ENCODE results near the gene ZSWIM3.
"Not testable (repeated sequence)": the region's sequence is repeated elsewhere in the genome, so short reads cannot be mapped to it uniquely, and the experiment has no call there.

The ZSWIM3 gene

DNA sequence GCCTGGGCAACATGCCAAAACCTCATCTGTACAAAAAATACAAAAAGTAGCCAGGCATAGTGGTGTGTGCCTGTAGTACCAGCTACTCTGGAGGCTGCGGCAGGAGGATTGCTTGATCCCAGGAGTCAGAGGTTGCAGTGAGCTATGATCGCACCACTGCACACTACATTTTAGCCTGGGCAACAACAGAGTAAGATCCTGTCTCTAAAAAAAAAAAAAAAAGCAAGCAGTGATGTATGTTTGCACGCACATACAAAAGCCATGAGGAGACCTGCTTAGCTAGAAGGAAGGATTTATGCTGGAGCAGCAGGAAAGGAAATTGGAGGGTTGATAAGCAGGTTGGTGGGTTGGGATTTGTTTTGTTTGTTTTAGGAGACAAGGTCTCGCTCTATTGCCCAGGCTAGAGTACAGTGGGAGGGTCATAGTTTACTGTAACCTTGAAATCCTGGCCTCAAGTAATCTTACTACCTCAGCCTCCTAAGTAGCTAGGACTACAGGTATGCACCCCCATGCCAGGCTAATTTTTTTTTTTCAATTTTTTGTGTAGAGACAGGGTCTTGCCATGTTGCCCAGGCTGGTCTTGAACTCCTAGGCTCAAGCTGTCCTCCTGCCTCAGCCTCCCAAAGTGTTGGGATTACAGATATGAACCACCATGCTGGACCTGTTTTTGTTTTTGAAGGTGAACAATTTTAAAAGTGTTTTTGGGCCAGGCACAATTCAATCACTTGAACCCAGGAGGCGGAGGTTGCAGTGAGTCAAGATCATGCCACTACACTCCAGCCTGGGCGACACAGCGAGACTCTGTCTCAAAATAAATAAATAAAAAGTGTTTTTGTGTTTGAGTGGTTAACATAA is 4.0 kb downstream of the ZSWIM3 start:
- H3K4me3 ChIP-seq (ENCODE audit: extremely low read depth, insufficient read depth, low read length, poor library complexity, severe bottlenecking): no peak overlapping the region
- no peaks in the 10 kb centered on the region for H3K9me3 ChIP-seq (ENCODE audit: control insufficient read depth, low read length)
- peaks cover 3% of the 10 kb centered on the region for H3K4me1 ChIP-seq (ENCODE audit: control insufficient read depth, insufficient read depth, low read length, poor library complexity, severe bottlenecking)
- H3K36me3 ChIP-seq (ENCODE audit: control insufficient read depth, insufficient read depth, low read length): no peaks in the 10 kb centered on the region
- 88 to 100% methylated on average over 2 of the region's 7 CpGs for WGBS, 2 experiments (ENCODE audit: insufficient coverage in 2 of 2)
- no peak overlapping the region for H3K27ac ChIP-seq (ENCODE audit: low read depth, low read length, severe bottlenecking)

GRCh38 chr20:45863543-45864470 is 6.4 kb downstream of the ZSWIM3 start:
- 93% methylated on average over 4 to 6 of the region's 7 CpGs for WGBS, 2 experiments (ENCODE audit: insufficient coverage in 2 of 2)
- Histone ChIP-seq H3K4me1 (ENCODE audit: control insufficient read depth, insufficient read depth, low read length, poor library complexity, severe bottlenecking) (no peaks in the 10 kb centered on the region), H3K4me3 (ENCODE audit: extremely low read depth, insufficient read depth, low read length, poor library complexity, severe bottlenecking) (no peak overlapping the region), H3K27ac (ENCODE audit: low read depth, low read length, severe bottlenecking) (no peak overlapping the region), H3K36me3 (ENCODE audit: control insufficient read depth, insufficient read depth, low read length) (no peaks in the 10 kb centered on the region), H3K9me3 (ENCODE audit: control insufficient read depth, low read length) (no peaks in the 10 kb centered on the region)

GRCh38 chr20:45866454-45866853 is 9.0 kb downstream of the ZSWIM3 start:
- Histone ChIP-seq H3K9me3 (ENCODE audit: control insufficient read depth, low read length) (no peaks in the 10 kb centered on the region), H3K4me1 (ENCODE audit: control insufficient read depth, insufficient read depth, low read length, poor library complexity, severe bottlenecking) (no peaks in the 10 kb centered on the region), H3K36me3 (ENCODE audit: control insufficient read depth, insufficient read depth, low read length) (no peaks in the 10 kb centered on the region), H3K27ac (ENCODE audit: low read depth, low read length, severe bottlenecking) (no peak overlapping the region), H3K4me3 (ENCODE audit: extremely low read depth, insufficient read depth, low read length, poor library complexity, severe bottlenecking) (no peak overlapping the region)
- 90 to 100% methylated on average over 1 to 5 of the region's 5 CpGs for WGBS, 2 experiments (ENCODE audit: insufficient coverage in 2 of 2)

GRCh38 chr20:45867136-45867818 is 9.9 kb downstream of the ZSWIM3 start:
- H3K27ac ChIP-seq (ENCODE audit: low read depth, low read length, severe bottlenecking): no peak overlapping the region
- no peak overlapping the region for H3K4me3 ChIP-seq (ENCODE audit: extremely low read depth, insufficient read depth, low read length, poor library complexity, severe bottlenecking)
- WGBS, 2 experiments (ENCODE audit: insufficient coverage in 2 of 2): 87 to 100% methylated on average over 2 of the region's 6 CpGs
- H3K9me3 ChIP-seq (ENCODE audit: control insufficient read depth, low read length): no peaks in the 10 kb centered on the region
- no peaks in the 10 kb centered on the region for H3K36me3 ChIP-seq (ENCODE audit: control insufficient read depth, insufficient read depth, low read length)
- H3K4me1 ChIP-seq (ENCODE audit: control insufficient read depth, insufficient read depth, low read length, poor library complexity, severe bottlenecking): no peaks in the 10 kb centered on the region

- H3K9me3 ChIP-seq (ENCODE audit: control insufficient read depth, low read length): no peaks in the 10 kb centered on the region
- no peaks in the 10 kb centered on the region for H3K36me3 ChIP-seq (ENCODE audit: control insufficient read depth, insufficient read depth, low read length)
- H3K27ac ChIP-seq (ENCODE audit: low read depth, low read length, severe bottlenecking): no peak overlapping the region
- no peaks in the 10 kb centered on the region for H3K4me1 ChIP-seq (ENCODE audit: control insufficient read depth, insufficient read depth, low read length, poor library complexity, severe bottlenecking)
- H3K4me3 ChIP-seq (ENCODE audit: extremely low read depth, insufficient read depth, low read length, poor library complexity, severe bottlenecking): no peak overlapping the region
These were observed 10.4 kb downstream of the ZSWIM3 start for GRCh38 chr20:45867819-45868176.

- H3K27ac ChIP-seq (ENCODE audit: low read depth, low read length, severe bottlenecking): no peak overlapping the region
- H3K4me1 ChIP-seq (ENCODE audit: control insufficient read depth, insufficient read depth, low read length, poor library complexity, severe bottlenecking): no peaks in the 10 kb centered on the region
- H3K4me3 ChIP-seq (ENCODE audit: extremely low read depth, insufficient read depth, low read length, poor library complexity, severe bottlenecking): no peak overlapping the region
- H3K9me3 ChIP-seq (ENCODE audit: control insufficient read depth, low read length): no peaks in the 10 kb centered on the region
- H3K36me3 ChIP-seq (ENCODE audit: control insufficient read depth, insufficient read depth, low read length): peaks cover 12% of the 10 kb centered on the region
- WGBS, 2 experiments (ENCODE audit: insufficient coverage in 2 of 2): 86 to 100% methylated on average over 1 to 2 of the region's 4 CpGs
These were observed 15.2 kb downstream of the ZSWIM3 start for GRCh38 chr20:45872626-45873025.

GRCh38 chr20:45873409-45874103 is 16.1 kb downstream of the ZSWIM3 start:
- peaks cover 16% of the 10 kb centered on the region for H3K36me3 ChIP-seq (ENCODE audit: control insufficient read depth, insufficient read depth, low read length)
- no peaks in the 10 kb centered on the region for H3K9me3 ChIP-seq (ENCODE audit: control insufficient read depth, low read length)
- no peak overlapping the region for H3K27ac ChIP-seq (ENCODE audit: low read depth, low read length, severe bottlenecking)
- 88% methylated on average over 1 of the region's 1 CpG; no CpG with 5 or more reads in 1 of the 2 experiments for WGBS, 2 experiments (ENCODE audit: insufficient coverage in 2 of 2)
- H3K4me1 ChIP-seq (ENCODE audit: control insufficient read depth, insufficient read depth, low read length, poor library complexity, severe bottlenecking): no peaks in the 10 kb centered on the region
- no peak overlapping the region for H3K4me3 ChIP-seq (ENCODE audit: extremely low read depth, insufficient read depth, low read length, poor library complexity, severe bottlenecking)

DNA sequence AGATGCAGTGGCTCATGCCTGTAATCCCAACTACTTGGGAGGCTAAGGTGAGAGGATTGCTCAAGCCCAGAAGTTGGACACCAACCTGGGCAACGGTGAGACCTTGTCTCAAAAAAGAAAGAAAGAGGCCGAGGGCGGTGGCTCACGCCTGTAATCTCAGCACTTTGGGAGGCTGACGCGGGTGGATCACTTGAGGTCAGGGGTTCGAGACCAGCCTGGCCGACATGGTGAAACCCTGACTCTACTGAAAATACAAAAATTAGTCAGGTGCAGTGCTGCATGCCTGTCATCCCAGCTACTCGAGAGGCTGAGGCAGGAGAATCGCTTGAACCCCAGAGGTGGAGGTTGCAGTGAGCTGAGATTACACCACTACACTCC is 16.7 kb downstream of the ZSWIM3 start:
- H3K9me3 ChIP-seq (ENCODE audit: control insufficient read depth, low read length); H3K27ac ChIP-seq (ENCODE audit: low read depth, low read length, severe bottlenecking); H3K4me3 ChIP-seq (ENCODE audit: extremely low read depth, insufficient read depth, low read length, poor library complexity, severe bottlenecking); H3K4me1 ChIP-seq (ENCODE audit: control insufficient read depth, insufficient read depth, low read length, poor library complexity, severe bottlenecking): not testable (repeated sequence)
- H3K36me3 ChIP-seq (ENCODE audit: control insufficient read depth, insufficient read depth, low read length): peaks cover 16% of the 10 kb centered on the region
- 95% methylated on average over 10 of the region's 10 CpGs for WGBS, 2 experiments (ENCODE audit: insufficient coverage in 2 of 2)

DNA sequence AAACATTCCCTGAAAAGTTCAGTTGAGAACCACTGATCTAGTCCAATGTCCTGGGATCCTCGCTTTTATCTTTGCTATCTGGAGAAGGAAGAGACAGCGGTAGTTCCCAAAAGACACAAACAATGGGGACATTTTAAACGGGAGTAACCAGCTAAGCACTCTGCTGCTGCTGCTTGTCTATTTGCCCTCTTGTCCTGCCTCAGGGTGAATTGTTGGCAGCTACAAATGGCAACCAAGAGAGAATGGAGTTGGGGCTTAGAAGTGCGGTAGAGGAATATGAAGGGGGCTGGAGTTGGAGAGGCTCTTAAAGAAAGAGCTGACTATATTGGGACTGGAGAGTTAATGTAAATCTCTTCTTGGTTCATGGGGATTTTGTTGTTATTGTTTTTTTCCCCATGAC is 17.2 kb downstream of the ZSWIM3 start:
- Histone ChIP-seq H3K36me3 (ENCODE audit: control insufficient read depth, insufficient read depth, low read length) (peaks cover 16% of the 10 kb centered on the region), H3K4me3 (ENCODE audit: extremely low read depth, insufficient read depth, low read length, poor library complexity, severe bottlenecking) (no peak overlapping the region), H3K9me3 (ENCODE audit: control insufficient read depth, low read length) (no peaks in the 10 kb centered on the region), H3K4me1 (ENCODE audit: control insufficient read depth, insufficient read depth, low read length, poor library complexity, severe bottlenecking) (no peaks in the 10 kb centered on the region), H3K27ac (ENCODE audit: low read depth, low read length, severe bottlenecking) (no peak overlapping the region)
- WGBS, 2 experiments (ENCODE audit: insufficient coverage in 2 of 2): 89 to 94% methylated on average over 3 to 4 of the region's 4 CpGs

DNA sequence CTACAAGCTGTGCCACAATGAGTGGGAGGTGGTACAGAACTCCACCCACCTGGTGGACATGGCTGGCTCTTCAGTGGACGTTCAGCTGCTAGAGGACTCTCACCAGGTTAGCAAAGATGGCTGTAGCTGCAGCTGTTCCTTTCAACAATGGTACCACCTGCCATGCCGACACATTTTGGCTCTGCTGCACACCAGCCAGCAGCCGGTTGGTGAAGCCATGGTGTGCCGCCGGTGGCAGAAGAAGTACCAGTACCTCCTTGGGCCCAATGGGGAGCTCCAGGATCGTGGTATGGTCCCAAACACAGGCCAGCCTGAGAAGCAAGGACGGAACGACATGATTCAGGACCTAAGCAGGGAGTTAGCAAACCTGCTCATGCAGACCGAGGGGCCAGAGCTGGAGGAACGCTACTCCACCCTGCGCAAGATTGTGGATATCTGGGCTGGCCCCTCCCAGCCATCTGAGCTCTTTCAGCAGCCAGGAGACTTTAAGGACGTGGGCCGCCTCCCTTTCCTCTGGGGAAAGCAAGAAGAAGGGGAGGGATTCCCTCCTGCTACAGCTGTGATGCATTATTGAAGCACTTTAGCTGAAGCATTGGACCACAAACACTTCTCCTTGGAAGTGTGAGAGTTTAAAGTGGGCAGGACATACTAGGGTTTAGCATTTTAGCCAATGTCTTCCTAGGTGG is 20.8 kb downstream of the ZSWIM3 start:
- Histone ChIP-seq H3K36me3 (ENCODE audit: control insufficient read depth, insufficient read depth, low read length) (peaks cover 30% of the 10 kb centered on the region), H3K27ac (ENCODE audit: low read depth, low read length, severe bottlenecking) (no peak overlapping the region), H3K4me3 (ENCODE audit: extremely low read depth, insufficient read depth, low read length, poor library complexity, severe bottlenecking) (no peak overlapping the region), H3K9me3 (ENCODE audit: control insufficient read depth, low read length) (no peaks in the 10 kb centered on the region), H3K4me1 (ENCODE audit: control insufficient read depth, insufficient read depth, low read length, poor library complexity, severe bottlenecking) (no peaks in the 10 kb centered on the region)
- 90 to 91% methylated on average over 12 to 13 of the region's 13 CpGs for WGBS, 2 experiments (ENCODE audit: insufficient coverage in 2 of 2)

Measured in mesodermal cell (in vitro differentiated cells).